GM18861 (cell line): ENCODE measurements around the gene NDUFB11.

Experiments used
- ATAC-seq: cut with Tn5 transposase; IDR thresholded peaks from one replicate; pipeline ENCODE4 v1.9.1; 2021; ENCODE audit not compliant: unreplicated experiment

The NDUFB11 gene

GRCh38 chrX:47174846-47175587 lies 30.5 kb upstream of the NDUFB11 start:
- ATAC-seq, result no peak

GRCh38 chrX:47174376-47174775 lies 29.9 kb upstream of the NDUFB11 start:
- ATAC-seq, result no peak

- no peak for ATAC-seq
Observed at GRCh38 chrX:47172971-47173792, 28.7 kb upstream of the NDUFB11 start.

- ATAC-seq, result no peak
Observed at GRCh38 chrX:47172549-47172948, 28.0 kb upstream of the NDUFB11 start.

- no peak for ATAC-seq
Observed at GRCh38 chrX:47171996-47172395, 27.5 kb upstream of the NDUFB11 start.

- no peak for ATAC-seq
Observed at GRCh38 chrX:47170861-47171692, 26.6 kb upstream of the NDUFB11 start.

- ATAC-seq, result no peak
Observed at GRCh38 chrX:47169726-47170515, 25.4 kb upstream of the NDUFB11 start.

- ATAC-seq, result no peak
Observed at GRCh38 chrX:47169273-47169672, 24.8 kb upstream of the NDUFB11 start.

GRCh38 chrX:47168495-47169073 lies 24.1 kb upstream of the NDUFB11 start:
- ATAC-seq, result no peak

GRCh38 chrX:47166126-47166525 lies 21.6 kb upstream of the NDUFB11 start:
- no peak for ATAC-seq

GRCh38 chrX:47164420-47164819 lies 19.9 kb upstream of the NDUFB11 start:
- ATAC-seq, result no peak

GRCh38 chrX:47162927-47163583 lies 18.6 kb upstream of the NDUFB11 start:
- ATAC-seq, result no peak

- ATAC-seq, result no peak
Observed at GRCh38 chrX:47160781-47161180, 16.3 kb upstream of the NDUFB11 start.

GRCh38 chrX:47158781-47159180 lies 14.3 kb upstream of the NDUFB11 start:
- no peak for ATAC-seq

GRCh38 chrX:47158131-47158530 lies 13.6 kb upstream of the NDUFB11 start:
- ATAC-seq, result no peak

GRCh38 chrX:47156611-47157520 lies 12.4 kb upstream of the NDUFB11 start:
- no peak for ATAC-seq

GRCh38 chrX:47151435-47151834 lies 6.9 kb upstream of the NDUFB11 start:
- no peak for ATAC-seq

GRCh38 chrX:47148946-47149345 lies 4.4 kb upstream of the NDUFB11 start:
- ATAC-seq, result no peak
